Measurements from ENCODE around the gene PDGFRB. TPM values are rescaled to one million over a fixed set of nuclear protein-coding genes. Genes with fewer than 3 reads are reported as not detected.

The PDGFRB gene
- total and polyA plus RNA-seq, 2 of the 8 experiments (the other 6 are each of a cell fraction or from before 2014, with no cell fraction given): 4.2 to 13.7 TPM

GRCh38 chr5:150141544-150142184, 14.0 kb downstream of the PDGFRB start:
- FAIRE-seq (no peak), DNase-seq (ENCODE audit: low read depth in 1 of 2, low spot score in 2 of 2) (no peak)
- no peaks in the 10 kb centered on the region for H3K9me3 ChIP-seq (ENCODE audit: insufficient read depth in 2 of 2, low read depth in 1 of 2, low read length in 1 of 2)
- 82% methylated on average over 9 of the region's 9 CpGs; no CpG with 5 or more reads in 1 of the 2 experiments for WGBS, 2 experiments (ENCODE audit: extremely low coverage in 1 of 2, insufficient coverage in 1 of 2, insufficient read length in 1 of 2, insufficient replicate concordance in 2 of 2, low coverage in 1 of 2, low lambda C conversion rate in 2 of 2, missing lambda C conversion rate in 1 of 2)
- no peak overlapping the region for H3K9ac ChIP-seq (replicated peaks in 1 of 4; ENCODE audit: extremely low read depth in 1 of 4, low read depth in 3 of 4, low read length in 3 of 4)
- H3K79me2 ChIP-seq (ENCODE audit: control insufficient read depth in 1 of 2, insufficient read depth in 2 of 2, low read length in 2 of 2): no peaks in the 10 kb centered on the region
- H3K14ac ChIP-seq (ENCODE audit: insufficient read length): no peak overlapping the region
- peak overlapping the region; percentile 96; the same call in 1 of the 2 replicates for H2BK12ac ChIP-seq (ENCODE audit: low read depth, low read length)
- ChIA-PET CTCF (ENCODE audit: partially characterized antibody) (interaction anchor here (1.0 to 13.1 kb wide), 5 partner anchors 16 to 69 kb away, joined by 3 to 188 read pairs (median 4); no protein-coding TSS in a partner anchor), POLR2A (ENCODE audit: partially characterized antibody) (interaction anchor here (1.5 kb wide), 1 partner anchor 12 kb away, joined by 5 read pairs; no protein-coding TSS in a partner anchor)
- no peaks in the 10 kb centered on the region for H3K23me2 ChIP-seq (ENCODE audit: low read depth, low read length)
- H3K4me1 ChIP-seq (replicated peaks in 1 of 4; ENCODE audit: control insufficient read depth in 3 of 4, insufficient read depth in 4 of 4, low read length in 3 of 4): peaks cover 4 to 37% (median 30%) of the 10 kb centered on the region in 4 experiments
- no peak overlapping the region for H3K4ac ChIP-seq (replicated peaks; ENCODE audit: insufficient read length, low read depth, low read length)
- H2AFZ ChIP-seq (ENCODE audit: low read length): no peak overlapping the region
- peak overlapping the region; percentile 70 for H4K91ac ChIP-seq (replicated peaks; ENCODE audit: insufficient read length, low read length)
- H4K5ac ChIP-seq (ENCODE audit: insufficient read length, low read depth, low read length): no peak overlapping the region
- no peaks in the 10 kb centered on the region for H3K36me3 ChIP-seq (ENCODE audit: control insufficient read depth in 2 of 4, insufficient read depth in 4 of 4, low read length in 3 of 4)
- H4K8ac ChIP-seq (ENCODE audit: extremely low read depth, insufficient read depth, low read length): no peak overlapping the region
- no peaks in the 10 kb centered on the region; a peak in 3 of 7 replicates for H3K27me3 ChIP-seq (replicated peaks in 1 of 4; ENCODE audit: control insufficient read depth in 3 of 4, extremely low read depth in 1 of 4, insufficient read depth in 3 of 4, low read length in 3 of 4)
- no peak overlapping the region for H3K4me2 ChIP-seq (ENCODE audit: insufficient read depth in 1 of 2, low read depth in 2 of 2, low read length in 2 of 2)
- H3K18ac ChIP-seq (ENCODE audit: extremely low read depth, low read length): peak overlapping the region; percentile 32; the same call in 1 of the 2 replicates
- 0 out of 2 replicates have a peak overlapping the region, but pooled peaks have one; percentile 61 for H2BK20ac ChIP-seq (ENCODE audit: low read length)
- no peak overlapping the region for H2BK120ac ChIP-seq (replicated peaks; ENCODE audit: low read depth, low read length)
- H3K4me3 ChIP-seq (ENCODE audit: extremely low read depth in 1 of 4, insufficient read depth in 2 of 4, low read depth in 3 of 4, low read length in 4 of 4): no peak overlapping the region
- no peak overlapping the region for H3K27ac ChIP-seq (ENCODE audit: low read depth, low read length)
- peak overlapping the region; percentile 77; the same call in 1 of the 2 replicates for H2AK5ac ChIP-seq (ENCODE audit: low read depth, low read length)
- H3K79me1 ChIP-seq (ENCODE audit: low read depth, low read length): no peaks in the 10 kb centered on the region
- H3K56ac ChIP-seq (replicated peaks; ENCODE audit: insufficient read length, low read depth, low read length): no peak overlapping the region
- H2BK15ac ChIP-seq (ENCODE audit: low read length): no peak overlapping the region
- H3K23ac ChIP-seq (ENCODE audit: insufficient read length): no peak overlapping the region
- H4K20me1 ChIP-seq (replicated peaks in 1 of 2; ENCODE audit: control insufficient read depth in 1 of 2, insufficient read depth in 2 of 2, low read length in 2 of 2): no peaks in the 10 kb centered on the region
- peak overlapping the region; percentile 16; the same call in 1 of the 2 replicates for H2BK5ac ChIP-seq (ENCODE audit: low read depth, low read length)
- TF ChIP-seq JUND (IDR thresholded peaks at IDR 0.05; ENCODE audit: low read length) (no peak), TEAD4 (IDR thresholded peaks at IDR 0.05; ENCODE audit: low read depth, low read length) (peak; percentile 41; the same call in 1 of the 2 replicates), HDAC2 (IDR thresholded peaks at IDR 0.05; ENCODE audit: borderline replicate concordance in 1 of 2, low read depth in 2 of 2, low read length in 2 of 2) (no peak), ASH2L (IDR thresholded peaks at IDR 0.05; ENCODE audit: low read length) (no peak), SIN3A (conservative IDR thresholded peaks at IDR 0.05 in 1 of 2, IDR thresholded peaks at IDR 0.05 in 1 of 2; ENCODE audit: low read depth in 1 of 2, low read length in 2 of 2) (no peak), TCF12 (IDR thresholded peaks at IDR 0.05; ENCODE audit: low read depth, low read length) (no peak)
- TF ChIP-seq, protein P1, sequence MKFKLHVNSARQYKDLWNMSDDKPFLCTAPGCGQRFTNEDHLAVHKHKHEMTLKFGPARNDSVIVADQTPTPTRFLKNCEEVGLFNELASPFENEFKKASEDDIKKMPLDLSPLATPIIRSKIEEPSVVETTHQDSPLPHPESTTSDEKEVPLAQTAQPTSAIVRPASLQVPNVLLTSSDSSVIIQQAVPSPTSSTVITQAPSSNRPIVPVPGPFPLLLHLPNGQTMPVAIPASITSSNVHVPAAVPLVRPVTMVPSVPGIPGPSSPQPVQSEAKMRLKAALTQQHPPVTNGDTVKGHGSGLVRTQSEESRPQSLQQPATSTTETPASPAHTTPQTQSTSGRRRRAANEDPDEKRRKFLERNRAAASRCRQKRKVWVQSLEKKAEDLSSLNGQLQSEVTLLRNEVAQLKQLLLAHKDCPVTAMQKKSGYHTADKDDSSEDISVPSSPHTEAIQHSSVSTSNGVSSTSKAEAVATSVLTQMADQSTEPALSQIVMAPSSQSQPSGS (IDR thresholded peaks at IDR 0.05; ENCODE audit: low read length): no peak

Data from H1 (cell line).